ENCODE results near the gene COLQ.

The COLQ gene

GRCh38 chr3:15522016-15522415, 510 bp upstream of the COLQ start:
- no peak overlapping the region for H3K4me3 ChIP-seq (ENCODE audit: control insufficient read depth, low read depth, low read length)
- no peak for DNase-seq (ENCODE audit: low read depth)
- TF ChIP-seq CTCF (conservative IDR thresholded peaks at IDR 0.05; ENCODE audit: control insufficient read depth, insufficient read depth, low read depth, low read length) = no peak

GRCh38 chr3:15520804-15521572, 518 bp downstream of the COLQ start:
- DNase-seq (ENCODE audit: low read depth) = no peak
- TF ChIP-seq CTCF (conservative IDR thresholded peaks at IDR 0.05; ENCODE audit: control insufficient read depth, insufficient read depth, low read depth, low read length) = no peak
- H3K4me3 ChIP-seq (ENCODE audit: control insufficient read depth, low read depth, low read length) = no peak overlapping the region

GRCh38 chr3:15520185-15520584, 1.3 kb downstream of the COLQ start:
- TF ChIP-seq CTCF (conservative IDR thresholded peaks at IDR 0.05; ENCODE audit: control insufficient read depth, insufficient read depth, low read depth, low read length) = no peak
- H3K4me3 ChIP-seq (ENCODE audit: control insufficient read depth, low read depth, low read length) = no peak overlapping the region
- DNase-seq (ENCODE audit: low read depth) = no peak

GRCh38 chr3:15519096-15519495, 2.4 kb downstream of the COLQ start:
- H3K4me3 ChIP-seq (ENCODE audit: control insufficient read depth, low read depth, low read length) = no peak overlapping the region
- no peak for TF ChIP-seq CTCF (conservative IDR thresholded peaks at IDR 0.05; ENCODE audit: control insufficient read depth, insufficient read depth, low read depth, low read length)
- DNase-seq (ENCODE audit: low read depth) = no peak

GRCh38 chr3:15514663-15515340, 6.7 kb downstream of the COLQ start:
- no peak overlapping the region for H3K4me3 ChIP-seq (ENCODE audit: control insufficient read depth, low read depth, low read length)
- DNase-seq (ENCODE audit: low read depth) = no peak
- no peak for TF ChIP-seq CTCF (conservative IDR thresholded peaks at IDR 0.05; ENCODE audit: control insufficient read depth, insufficient read depth, low read depth, low read length)

GRCh38 chr3:15513810-15514662, 7.5 kb downstream of the COLQ start:
- H3K4me3 ChIP-seq (ENCODE audit: control insufficient read depth, low read depth, low read length) = no peak overlapping the region
- DNase-seq (ENCODE audit: low read depth) = no peak
- TF ChIP-seq CTCF (conservative IDR thresholded peaks at IDR 0.05; ENCODE audit: control insufficient read depth, insufficient read depth, low read depth, low read length) = no peak
